IMR-90 (cell line): Measurements from ENCODE around the gene WFDC12.

Source experiments
- CEBPB ChIP-seq: IDR thresholded peaks from 2 replicates; pipeline ENCODE4 v1.6.1; 2012; ENCODE audit warnings: low read depth, low read length, improper control_type of control experiment
- CHD1 ChIP-seq: IDR thresholded peaks from 2 replicates; pipeline ENCODE4 v1.6.1; 2012; ENCODE audit warnings: low read depth, low read length, improper control_type of control experiment
- CTCF ChIP-seq: conservative IDR thresholded peaks from 2 replicates; pipeline ENCODE4 v1.5.1; 2012; ENCODE audit warnings: mild to moderate bottlenecking, low read depth, low read length, improper control_type of control experiment
- ELK1 ChIP-seq: fragments of 150-350 bp; IDR thresholded peaks from 2 replicates; pipeline ENCODE4 v1.6.1; 2016; ENCODE audit warnings: low read depth, mild to moderate bottlenecking, low read length, moderate library complexity, borderline replicate concordance
- MAFK ChIP-seq: IDR thresholded peaks from 2 replicates; pipeline ENCODE4 v1.6.1; 2012; ENCODE audit warnings: low read depth, low read length, improper control_type of control experiment
- MXI1 ChIP-seq: IDR thresholded peaks from 2 replicates; pipeline ENCODE4 v1.6.1; 2012; ENCODE audit warnings: low read depth, mild to moderate bottlenecking, low read length, moderate library complexity, borderline replicate concordance
- NFE2L2 ChIP-seq: fragments of 150-350 bp; IDR thresholded peaks from 2 replicates; pipeline ENCODE4 v1.6.1; 2016; ENCODE audit warnings: low read depth, mild to moderate bottlenecking, low read length
- POLR2A ChIP-seq: IDR thresholded peaks from 2 replicates; pipeline ENCODE4 v1.6.1; 2012; ENCODE audit warnings: mild to moderate bottlenecking, low read depth, low read length
- RAD21 ChIP-seq: IDR thresholded peaks from 2 replicates; pipeline ENCODE4 v1.6.1; 2012; ENCODE audit warnings: low read length, improper control_type of control experiment
- RCOR1 ChIP-seq: IDR thresholded peaks from 2 replicates; pipeline ENCODE4 v1.6.1; 2012; ENCODE audit warnings: mild to moderate bottlenecking, low read length, improper control_type of control experiment; ENCODE audit not compliant: insufficient replicate concordance
- RFX5 ChIP-seq: IDR thresholded peaks from 2 replicates; pipeline ENCODE4 v1.8.0; 2012; ENCODE audit warnings: low read depth, mild to moderate bottlenecking, low read length, moderate library complexity
- SMC3 ChIP-seq: fragments of 150-350 bp; IDR thresholded peaks from 2 replicates; pipeline ENCODE4 v1.6.1; 2016; ENCODE audit warnings: low read depth, mild to moderate bottlenecking, antibody characterized with exemption, low read length, moderate library complexity
- USF2 ChIP-seq: fragments of 150-350 bp; IDR thresholded peaks from 2 replicates; pipeline ENCODE4 v1.6.1; 2017; ENCODE audit warnings: mild to moderate bottlenecking, antibody characterized with exemption, low read length, low read depth

- TF ChIP-seq CTCF (no peak), MAFK (no peak), POLR2A (no peak), CHD1 (no peak), RAD21 (no peak), RFX5 (no peak), SMC3 (no peak), USF2 (no peak), MXI1 (no peak), ELK1 (no peak), NFE2L2 (no peak), RCOR1 (no peak), CEBPB (no peak)
Measured at GRCh38 chr20:45103072-45103471, 21.2 kb downstream of the WFDC12 start.
